ENCODE data around the gene TSPAN14. TPM values are rescaled to one million over a fixed set of nuclear protein-coding genes. Genes with fewer than 3 reads are reported as not detected.

The TSPAN14 gene
- total and polyA plus RNA-seq, 2 experiments from 2014 or later: 17.9 to 40.7 TPM

- TF ChIP-seq ETS1 (IDR thresholded peaks at IDR 0.05): no peak
- no peak for TF ChIP-seq JUNB (IDR thresholded peaks at IDR 0.05; ENCODE audit: unreplicated experiment)
- TF ChIP-seq, protein P1, sequence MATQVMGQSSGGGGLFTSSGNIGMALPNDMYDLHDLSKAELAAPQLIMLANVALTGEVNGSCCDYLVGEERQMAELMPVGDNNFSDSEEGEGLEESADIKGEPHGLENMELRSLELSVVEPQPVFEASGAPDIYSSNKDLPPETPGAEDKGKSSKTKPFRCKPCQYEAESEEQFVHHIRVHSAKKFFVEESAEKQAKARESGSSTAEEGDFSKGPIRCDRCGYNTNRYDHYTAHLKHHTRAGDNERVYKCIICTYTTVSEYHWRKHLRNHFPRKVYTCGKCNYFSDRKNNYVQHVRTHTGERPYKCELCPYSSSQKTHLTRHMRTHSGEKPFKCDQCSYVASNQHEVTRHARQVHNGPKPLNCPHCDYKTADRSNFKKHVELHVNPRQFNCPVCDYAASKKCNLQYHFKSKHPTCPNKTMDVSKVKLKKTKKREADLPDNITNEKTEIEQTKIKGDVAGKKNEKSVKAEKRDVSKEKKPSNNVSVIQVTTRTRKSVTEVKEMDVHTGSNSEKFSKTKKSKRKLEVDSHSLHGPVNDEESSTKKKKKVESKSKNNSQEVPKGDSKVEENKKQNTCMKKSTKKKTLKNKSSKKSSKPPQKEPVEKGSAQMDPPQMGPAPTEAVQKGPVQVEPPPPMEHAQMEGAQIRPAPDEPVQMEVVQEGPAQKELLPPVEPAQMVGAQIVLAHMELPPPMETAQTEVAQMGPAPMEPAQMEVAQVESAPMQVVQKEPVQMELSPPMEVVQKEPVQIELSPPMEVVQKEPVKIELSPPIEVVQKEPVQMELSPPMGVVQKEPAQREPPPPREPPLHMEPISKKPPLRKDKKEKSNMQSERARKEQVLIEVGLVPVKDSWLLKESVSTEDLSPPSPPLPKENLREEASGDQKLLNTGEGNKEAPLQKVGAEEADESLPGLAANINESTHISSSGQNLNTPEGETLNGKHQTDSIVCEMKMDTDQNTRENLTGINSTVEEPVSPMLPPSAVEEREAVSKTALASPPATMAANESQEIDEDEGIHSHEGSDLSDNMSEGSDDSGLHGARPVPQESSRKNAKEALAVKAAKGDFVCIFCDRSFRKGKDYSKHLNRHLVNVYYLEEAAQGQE (IDR thresholded peaks at IDR 0.05; ENCODE audit: unreplicated experiment): no peak
- no peak for TF ChIP-seq NANOG (IDR thresholded peaks at IDR 0.05; ENCODE audit: borderline replicate concordance)
- TF ChIP-seq EZH2phosphoT487 (IDR thresholded peaks at IDR 0.05; ENCODE audit: unreplicated experiment): no peak
- no peak for TF ChIP-seq EZH2 (IDR thresholded peaks at IDR 0.05; ENCODE audit: low read depth, unreplicated experiment)
Measured at GRCh38 chr10:80517416-80518142, 63.5 kb downstream of the TSPAN14 start (continued).

GRCh38 chr10:80518143-80518806, 64.2 kb downstream of the TSPAN14 start:
- no peak for ATAC-seq
- DNase-seq (ENCODE audit: low spot score): no peak
- Histone ChIP-seq H2AFZ (no peak overlapping the region), H3K4me2 (no peak overlapping the region), H3K4me3 (no peak overlapping the region), H4K20me1 (replicated peaks; ENCODE audit: insufficient read depth) (no peaks in the 10 kb centered on the region), H3K9me2 (ENCODE audit: insufficient read depth) (no peaks in the 10 kb centered on the region), H3K4me1 (ENCODE audit: insufficient read depth) (no peaks in the 10 kb centered on the region), H3K79me2 (replicated peaks; ENCODE audit: insufficient read depth) (no peaks in the 10 kb centered on the region), H3K36me3 (ENCODE audit: insufficient read depth) (0 out of 2 replicates have a peak, but pooled peaks cover 3% of the 10 kb centered on the region), H3F3A (replicated peaks; ENCODE audit: low read depth) (no peaks in the 10 kb centered on the region), H3K27me3 (ENCODE audit: insufficient read depth) (no peaks in the 10 kb centered on the region), H3K27ac (ENCODE audit: low read depth) (no peak overlapping the region)
- no peak for TF ChIP-seq ZNF114 (CRISPR knock-in tag; IDR thresholded peaks at IDR 0.05)
- TF ChIP-seq EZH2phosphoT487 (IDR thresholded peaks at IDR 0.05; ENCODE audit: unreplicated experiment): no peak
- TF ChIP-seq EZH2 (IDR thresholded peaks at IDR 0.05; ENCODE audit: low read depth, unreplicated experiment): no peak
- TF ChIP-seq STAT1 (IDR thresholded peaks at IDR 0.05; ENCODE audit: unreplicated experiment): no peak
- no peak for TF ChIP-seq JUNB (IDR thresholded peaks at IDR 0.05; ENCODE audit: unreplicated experiment)
- no peak for TF ChIP-seq ZNF331 (CRISPR knock-in tag; IDR thresholded peaks at IDR 0.05; ENCODE audit: low read depth)
- TF ChIP-seq, protein P2, sequence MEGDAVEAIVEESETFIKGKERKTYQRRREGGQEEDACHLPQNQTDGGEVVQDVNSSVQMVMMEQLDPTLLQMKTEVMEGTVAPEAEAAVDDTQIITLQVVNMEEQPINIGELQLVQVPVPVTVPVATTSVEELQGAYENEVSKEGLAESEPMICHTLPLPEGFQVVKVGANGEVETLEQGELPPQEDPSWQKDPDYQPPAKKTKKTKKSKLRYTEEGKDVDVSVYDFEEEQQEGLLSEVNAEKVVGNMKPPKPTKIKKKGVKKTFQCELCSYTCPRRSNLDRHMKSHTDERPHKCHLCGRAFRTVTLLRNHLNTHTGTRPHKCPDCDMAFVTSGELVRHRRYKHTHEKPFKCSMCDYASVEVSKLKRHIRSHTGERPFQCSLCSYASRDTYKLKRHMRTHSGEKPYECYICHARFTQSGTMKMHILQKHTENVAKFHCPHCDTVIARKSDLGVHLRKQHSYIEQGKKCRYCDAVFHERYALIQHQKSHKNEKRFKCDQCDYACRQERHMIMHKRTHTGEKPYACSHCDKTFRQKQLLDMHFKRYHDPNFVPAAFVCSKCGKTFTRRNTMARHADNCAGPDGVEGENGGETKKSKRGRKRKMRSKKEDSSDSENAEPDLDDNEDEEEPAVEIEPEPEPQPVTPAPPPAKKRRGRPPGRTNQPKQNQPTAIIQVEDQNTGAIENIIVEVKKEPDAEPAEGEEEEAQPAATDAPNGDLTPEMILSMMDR (conservative IDR thresholded peaks at IDR 0.05; ENCODE audit: low read depth in 2 of 2): no peak
- TF ChIP-seq NANOG (IDR thresholded peaks at IDR 0.05; ENCODE audit: borderline replicate concordance): no peak
- TF ChIP-seq ETS1 (IDR thresholded peaks at IDR 0.05): no peak
- H3K36me3 Mint-ChIP-seq (ENCODE audit: low read depth): peaks cover 57% of the 10 kb centered on the region
- peaks cover 8% of the 10 kb centered on the region; the same call in 2 of the 3 replicates for H3K4me1 Mint-ChIP-seq
- H3K27ac Mint-ChIP-seq: no peak overlapping the region
- H3K9me3 Mint-ChIP-seq: no peaks in the 10 kb centered on the region
- H3K4me3 Mint-ChIP-seq: no peak overlapping the region
- peaks cover 7% of the 10 kb centered on the region for H3K27me3 Mint-ChIP-seq (ENCODE audit: insufficient read depth, low read depth, poor library complexity)

Measured in GM23338 (cell line).